RWPE1 (cell line): ENCODE data around the gene HOXA3.
A peak's percentile ranks its signal among the peaks of the same experiment; 100 is the strongest.

ENCODE experiments used
- CTCF ChIA-PET: fragments of 350-600 bp; sonication (Branson Sonifier 250); formaldehyde crosslinking; extraction: SDS; loops from one replicate; lab custom pipeline; 2021; lab: Yijun Ruan, JAX
- POLR2A ChIA-PET: fragments of 400-600 bp; formaldehyde crosslinking; extraction: SDS; loops from one replicate; lab custom pipeline; 2020; ENCODE audit warnings: antibody characterized with exemption; ENCODE audit not compliant: low non-redundant PET; lab: Yijun Ruan, JAX
- DNase-seq: peaks from one replicate; pipeline ENCODE4 v3.0.0; 2012; ENCODE audit warnings: low spot score
- H3K27ac ChIP-seq: fragments of 450-650 bp; 2 replicates; pipeline ENCODE4 v1.5.1; 2017
- TF ChIP-seq, protein P1 (sequence below): fragments of 450-650 bp; conservative IDR thresholded peaks from 2 replicates; pipeline ENCODE4 v1.5.1; 2017; ENCODE audit warnings: low read depth, mild to moderate bottlenecking

Gene HOXA3

DNA sequence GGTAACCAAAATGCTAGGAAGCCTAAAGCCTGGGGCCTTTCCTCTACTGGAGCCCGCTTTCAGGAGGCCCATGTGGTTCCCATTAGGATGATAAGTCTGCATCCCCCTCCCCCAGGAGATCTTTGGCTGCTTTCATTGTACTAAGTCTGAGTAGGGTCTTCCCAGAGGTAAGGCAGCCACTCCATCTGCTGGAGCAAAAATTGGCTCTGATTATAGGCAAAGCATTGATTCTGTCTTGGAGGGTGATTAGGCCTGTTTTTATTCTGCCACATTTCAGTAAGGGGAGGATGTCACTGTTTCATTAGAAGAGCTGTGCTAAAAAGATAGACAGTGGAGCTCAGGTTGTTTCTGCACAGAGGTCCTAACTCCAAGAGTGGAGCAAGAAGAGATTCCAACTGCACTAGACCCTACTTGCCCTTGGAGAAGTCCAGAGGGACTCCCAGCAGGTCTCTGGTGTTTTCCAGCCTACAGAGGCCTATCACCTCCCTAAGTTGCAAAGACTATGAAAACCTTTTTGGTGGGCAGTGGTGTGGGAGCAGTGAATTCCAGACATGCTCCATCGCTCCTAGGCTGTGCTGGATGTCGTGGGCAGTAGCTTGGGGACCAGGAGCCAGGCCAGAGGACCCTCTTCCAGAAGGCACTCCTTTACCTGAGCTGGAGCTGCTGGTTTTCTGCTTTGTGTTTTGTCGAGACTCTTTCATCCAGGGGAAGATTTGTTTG, 42.8 kb downstream of the HOXA3 start:
- TF ChIP-seq, protein P1, sequence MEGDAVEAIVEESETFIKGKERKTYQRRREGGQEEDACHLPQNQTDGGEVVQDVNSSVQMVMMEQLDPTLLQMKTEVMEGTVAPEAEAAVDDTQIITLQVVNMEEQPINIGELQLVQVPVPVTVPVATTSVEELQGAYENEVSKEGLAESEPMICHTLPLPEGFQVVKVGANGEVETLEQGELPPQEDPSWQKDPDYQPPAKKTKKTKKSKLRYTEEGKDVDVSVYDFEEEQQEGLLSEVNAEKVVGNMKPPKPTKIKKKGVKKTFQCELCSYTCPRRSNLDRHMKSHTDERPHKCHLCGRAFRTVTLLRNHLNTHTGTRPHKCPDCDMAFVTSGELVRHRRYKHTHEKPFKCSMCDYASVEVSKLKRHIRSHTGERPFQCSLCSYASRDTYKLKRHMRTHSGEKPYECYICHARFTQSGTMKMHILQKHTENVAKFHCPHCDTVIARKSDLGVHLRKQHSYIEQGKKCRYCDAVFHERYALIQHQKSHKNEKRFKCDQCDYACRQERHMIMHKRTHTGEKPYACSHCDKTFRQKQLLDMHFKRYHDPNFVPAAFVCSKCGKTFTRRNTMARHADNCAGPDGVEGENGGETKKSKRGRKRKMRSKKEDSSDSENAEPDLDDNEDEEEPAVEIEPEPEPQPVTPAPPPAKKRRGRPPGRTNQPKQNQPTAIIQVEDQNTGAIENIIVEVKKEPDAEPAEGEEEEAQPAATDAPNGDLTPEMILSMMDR: no peak
- peak overlapping the region; percentile 92 for H3K27ac ChIP-seq
- DNase-seq: no peak
- ChIA-PET CTCF (no interaction called here), POLR2A (no interaction called here)

DNA sequence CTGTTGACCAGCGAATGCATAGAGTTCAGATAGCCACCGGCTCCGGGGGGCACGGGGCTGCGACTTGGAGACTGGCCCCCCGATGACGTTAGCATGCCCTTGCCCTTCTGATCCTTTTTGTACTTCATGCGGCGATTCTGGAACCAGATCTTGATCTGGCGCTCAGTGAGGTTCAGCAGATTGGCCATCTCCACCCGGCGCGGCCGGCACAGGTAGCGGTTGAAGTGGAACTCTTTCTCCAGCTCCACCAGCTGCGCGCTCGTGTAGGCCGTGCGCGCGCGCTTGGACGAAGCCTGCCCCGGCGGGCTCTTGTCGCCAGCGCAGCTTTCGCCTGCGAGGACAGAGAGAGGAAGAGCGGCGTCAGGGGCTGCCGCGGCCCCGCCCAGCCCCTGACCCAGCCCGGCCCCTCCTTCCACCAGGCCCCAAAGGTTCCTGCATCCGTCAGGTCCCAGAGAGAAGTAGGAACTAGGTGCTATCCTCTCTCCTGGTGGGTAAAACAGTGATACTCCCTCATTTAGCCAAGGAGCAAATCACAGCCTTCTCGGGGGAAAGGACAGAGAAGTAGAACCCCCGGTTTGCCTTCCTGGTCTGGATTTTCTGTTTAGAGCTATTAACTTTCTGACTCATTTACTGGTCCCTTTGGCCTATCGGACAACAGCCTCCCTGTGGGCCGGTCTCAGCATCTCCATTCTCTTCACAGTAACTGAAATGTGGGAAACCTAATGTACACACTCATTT, 43.8 kb downstream of the HOXA3 start:
- CTCF ChIA-PET: interaction anchor here (0.9 kb wide), 1 partner anchor 10 kb away, joined by 3 read pairs; no protein-coding TSS in a partner anchor
- DNase-seq: no peak
- POLR2A ChIA-PET: no interaction called here
- no peak overlapping the region; the same call in 1 of the 2 replicates for H3K27ac ChIP-seq
- TF ChIP-seq, protein P1: no peak

DNA sequence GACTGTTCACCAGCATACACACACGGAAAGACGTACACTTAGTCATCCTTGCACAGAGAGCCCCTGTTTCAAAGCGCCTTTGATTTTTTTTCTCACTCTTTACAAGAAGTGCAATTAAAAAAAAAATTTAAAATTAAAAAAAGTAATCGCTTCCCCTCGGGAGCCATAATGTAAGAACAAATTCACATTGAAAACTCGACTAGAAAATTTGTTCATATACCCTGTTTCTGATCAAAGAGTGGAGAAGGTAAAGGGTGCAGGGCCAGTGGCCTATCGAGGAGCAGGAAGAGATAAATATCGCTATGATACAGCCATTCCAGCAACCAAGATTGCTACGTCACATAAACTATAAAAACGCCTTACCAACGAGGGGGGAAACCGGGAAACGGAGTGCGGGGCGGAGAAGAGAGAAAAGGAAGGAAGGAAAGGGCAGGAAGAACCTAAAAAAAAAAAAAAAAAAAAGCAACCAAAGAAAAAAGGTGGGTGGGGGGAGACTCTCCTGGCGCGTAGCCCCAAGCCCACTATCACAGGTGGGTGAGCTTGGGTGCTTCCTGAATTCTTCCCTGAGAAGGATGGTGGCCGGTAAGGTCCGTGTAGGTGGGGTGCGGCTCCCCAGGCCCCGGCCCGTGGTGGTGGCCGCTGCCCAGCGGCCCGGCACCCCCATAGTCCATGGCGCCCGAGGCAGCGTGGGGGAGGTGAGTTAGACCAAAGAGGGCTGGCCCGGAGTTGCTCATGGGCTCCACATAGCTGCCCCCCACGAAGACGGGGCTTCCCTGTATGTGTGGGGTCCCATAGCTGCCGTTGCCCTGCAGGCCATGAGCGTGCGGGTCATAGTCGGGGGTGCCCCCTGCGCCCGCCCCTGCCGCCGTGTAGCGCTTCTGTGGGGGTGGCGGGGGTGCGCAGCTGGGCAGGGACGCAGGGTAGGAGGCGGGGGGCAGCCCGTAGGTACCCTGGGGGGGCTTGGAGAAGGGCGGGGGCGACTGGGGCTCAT, 44.7 kb downstream of the HOXA3 start:
- TF ChIP-seq, protein P1: no peak
- DNase-seq: no peak
- H3K27ac ChIP-seq: no peak overlapping the region
- ChIA-PET POLR2A (no interaction called here), CTCF (interaction anchor here (0.7 to 0.9 kb wide), 2 partner anchors 9 to 412 kb away, joined by 3 to 4 read pairs; no protein-coding TSS in a partner anchor)

DNA sequence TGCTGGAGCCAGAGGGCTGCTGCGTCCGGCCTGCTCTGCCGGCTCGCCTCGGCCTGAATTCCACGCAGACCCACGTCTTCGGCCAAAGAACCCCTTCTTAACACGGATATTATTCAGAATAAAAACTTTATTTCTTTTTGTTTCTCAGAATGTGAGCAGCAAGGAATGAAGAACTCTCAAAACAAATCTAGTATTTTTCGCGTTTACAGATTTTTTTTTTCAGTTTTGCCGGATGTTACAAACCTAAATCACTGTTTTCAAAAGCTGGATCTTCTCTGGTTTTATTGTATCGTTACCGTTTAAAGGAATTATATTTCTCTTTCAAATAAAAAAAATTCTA, 45.5 kb downstream of the HOXA3 start:
- CTCF ChIA-PET: interaction anchor here (0.7 kb wide), 1 partner anchor 411 kb away, joined by 4 read pairs; no protein-coding TSS in a partner anchor
- TF ChIP-seq, protein P1: no peak
- POLR2A ChIA-PET: no interaction called here
- DNase-seq: no peak
- H3K27ac ChIP-seq: no peak overlapping the region

DNA sequence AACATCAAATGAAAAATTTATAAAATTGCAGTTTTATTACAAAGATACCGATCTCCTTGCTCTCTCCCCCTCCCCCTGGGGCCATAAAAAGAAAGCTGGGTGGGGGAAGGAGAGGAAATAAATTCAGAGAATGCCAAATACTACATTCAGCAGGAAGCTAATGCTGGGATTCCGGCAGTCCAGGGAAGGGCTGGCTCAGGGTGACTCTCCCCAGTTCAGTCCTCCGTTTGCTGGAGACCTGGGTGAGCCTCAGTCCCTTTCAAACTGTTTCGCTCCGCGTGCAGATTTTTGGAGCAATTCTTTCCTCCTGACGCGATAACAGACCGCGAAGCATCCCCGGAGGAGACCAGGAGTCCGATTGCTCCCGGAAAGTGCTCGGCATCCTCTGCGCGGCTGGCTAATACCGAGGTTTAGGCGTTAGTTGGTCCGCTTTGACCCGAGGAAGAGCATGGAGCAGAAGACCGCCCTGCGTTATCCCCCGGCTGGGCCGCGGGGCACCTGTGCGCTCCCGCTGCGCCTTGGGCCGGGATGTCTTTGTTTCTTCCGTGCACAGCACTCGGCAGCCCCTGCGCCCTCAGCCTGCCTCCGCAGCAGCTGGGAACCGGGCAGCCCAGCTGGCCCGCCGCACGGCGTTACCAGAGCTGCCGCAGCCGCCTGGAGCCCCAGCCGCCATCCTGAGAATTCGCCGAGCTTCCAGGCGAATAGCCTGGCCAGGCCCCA, 46.0 kb downstream of the HOXA3 start:
- DNase-seq: no peak
- CTCF ChIA-PET: no interaction called here
- POLR2A ChIA-PET: no interaction called here

More for the DNA sequence above, 46.0 kb downstream of the HOXA3 start:
- TF ChIP-seq, protein P1: no peak
- no peak overlapping the region for H3K27ac ChIP-seq
